ENCODE measurements around the gene RPL31.
"Not testable (repeated sequence)": the region's sequence is repeated elsewhere in the genome, so short reads cannot be mapped to it uniquely, and the experiment has no call there.

The RPL31 gene

GRCh38 chr2:101030866-101031554 is 28.9 kb downstream of the RPL31 start:
- FAIRE-seq, result no peak

GRCh38 chr2:101032084-101032776 is 30.1 kb downstream of the RPL31 start:
- no peak for FAIRE-seq

DNA sequence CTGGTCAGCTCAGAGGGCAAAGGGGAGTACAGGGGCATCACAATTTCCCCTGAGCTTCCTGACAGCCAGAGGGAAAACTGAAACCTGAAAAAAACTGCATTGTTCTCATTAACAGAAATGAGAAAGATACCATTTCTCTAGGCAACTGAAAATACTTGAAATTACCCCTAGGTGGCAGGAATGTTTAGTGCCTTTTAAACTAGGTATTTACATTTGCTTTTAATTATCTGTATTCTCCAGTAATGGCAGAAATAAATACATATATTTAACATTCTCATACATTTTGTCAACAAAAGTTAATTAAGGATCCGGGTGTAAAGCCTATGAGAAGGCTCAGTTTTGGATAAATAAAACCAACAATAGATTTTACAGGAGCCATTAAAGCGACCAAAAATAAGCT is 34.5 kb downstream of the RPL31 start:
- FAIRE-seq, result peak; percentile 31

GRCh38 chr2:101037161-101037755 is 35.2 kb downstream of the RPL31 start:
- no peak for FAIRE-seq

DNA sequence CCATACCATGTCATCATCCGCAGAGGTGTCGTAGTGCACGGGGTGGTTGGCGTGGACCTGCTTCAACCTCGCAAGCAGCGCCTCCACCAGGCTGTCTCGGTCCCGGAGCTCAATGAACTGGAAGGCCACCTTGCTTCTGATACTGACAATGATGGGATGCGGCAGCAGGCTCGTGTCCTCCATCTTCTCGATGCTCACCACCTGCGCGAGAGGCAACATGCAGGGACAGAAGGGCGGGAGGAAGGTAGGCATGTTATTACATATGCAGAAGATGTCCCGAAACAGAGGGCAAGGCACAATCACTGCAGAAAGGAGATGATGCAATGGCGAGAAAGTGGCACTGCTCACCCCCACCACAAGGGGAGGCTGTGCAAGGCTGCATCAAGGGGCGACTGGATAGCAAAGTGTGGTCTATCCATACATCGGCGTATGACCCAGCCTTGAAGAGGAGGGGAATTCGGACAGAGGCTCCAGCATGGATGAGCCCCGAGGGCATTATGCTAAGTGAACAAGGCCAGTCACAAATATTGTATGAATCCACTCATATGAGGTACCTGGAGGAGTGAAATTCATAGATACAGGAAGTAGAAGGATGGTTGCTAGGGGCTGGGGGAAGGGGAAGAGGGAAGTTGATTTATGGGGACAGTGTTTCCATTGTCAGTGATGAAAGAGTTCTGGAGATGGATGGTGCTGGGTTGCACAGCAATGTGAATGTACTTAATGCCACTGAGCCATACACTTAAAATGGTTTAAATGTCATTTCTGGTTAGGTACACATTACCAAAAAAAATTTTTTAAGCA is 36.6 kb downstream of the RPL31 start:
- no peak for FAIRE-seq

GRCh38 chr2:101040072-101040471 is 38.0 kb downstream of the RPL31 start:
- FAIRE-seq, result no peak

GRCh38 chr2:101040761-101041160 is 38.7 kb downstream of the RPL31 start:
- FAIRE-seq, result no peak

GRCh38 chr2:101041413-101041812 is 39.3 kb downstream of the RPL31 start:
- no peak for FAIRE-seq

DNA sequence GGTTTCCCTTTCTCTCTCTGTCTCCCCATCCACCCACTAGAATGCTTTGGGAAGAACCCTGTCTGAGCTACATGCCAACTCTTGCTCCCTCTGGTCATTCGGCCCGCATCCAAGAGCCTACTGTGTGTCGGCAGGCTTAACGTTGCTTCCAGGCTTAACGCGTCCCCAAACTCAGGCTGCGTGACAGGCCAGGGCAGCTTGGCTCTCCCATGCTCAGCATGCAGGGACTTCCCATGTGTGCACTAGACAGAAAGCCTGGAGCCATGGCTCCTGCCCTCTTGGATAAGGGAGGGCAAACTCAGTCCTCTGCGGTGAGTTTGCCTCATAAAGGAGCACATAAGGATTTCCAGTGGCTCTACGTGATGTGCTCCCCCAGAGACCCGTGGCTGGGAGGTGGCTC is 43.2 kb downstream of the RPL31 start:
- FAIRE-seq, result no peak

- no peak for FAIRE-seq
These were observed 45.1 kb downstream of the RPL31 start for GRCh38 chr2:101047075-101047766.

DNA sequence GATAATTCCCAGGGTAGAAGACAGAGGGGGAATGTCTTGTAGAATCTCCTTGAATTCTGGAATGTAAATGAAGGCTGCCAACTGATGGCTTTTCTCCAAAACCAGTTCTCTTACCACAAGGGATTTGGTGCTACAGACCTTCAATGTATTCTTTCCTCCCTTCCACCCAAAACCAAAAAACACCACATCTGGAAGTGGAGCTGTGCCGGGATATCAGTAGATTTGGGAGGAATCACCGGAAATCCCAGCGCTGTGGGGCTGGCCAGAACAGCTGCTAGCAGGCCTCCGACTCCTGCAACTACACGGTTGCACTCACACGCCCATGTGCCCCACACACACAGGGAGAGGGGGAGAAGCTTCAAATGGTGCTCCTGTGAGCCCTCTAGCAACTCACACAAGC is 45.7 kb downstream of the RPL31 start:
- FAIRE-seq, result no peak

GRCh38 chr2:101048756-101049155 is 46.7 kb downstream of the RPL31 start:
- FAIRE-seq, result no peak

DNA sequence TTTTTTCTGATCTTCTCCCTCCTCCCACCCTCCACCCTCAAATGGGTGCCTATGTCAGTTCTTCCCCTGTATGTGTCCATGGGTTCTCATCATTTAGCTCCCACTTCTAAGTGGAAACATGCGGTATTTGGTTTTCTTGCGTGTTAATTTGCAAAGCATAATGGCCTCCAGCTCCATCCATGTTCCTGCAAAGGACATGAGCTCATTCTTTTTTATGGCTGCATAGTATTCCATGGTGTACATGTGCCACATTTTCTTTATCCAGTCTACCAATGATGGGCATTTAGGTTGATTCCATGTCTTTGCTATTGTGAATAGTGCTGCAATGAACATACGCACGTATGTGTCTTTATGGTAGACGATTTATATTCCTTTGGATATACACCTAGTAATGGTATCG is 48.8 kb downstream of the RPL31 start:
- not testable (repeated sequence) for FAIRE-seq

- FAIRE-seq, result no peak
These were observed 50.1 kb downstream of the RPL31 start for GRCh38 chr2:101052147-101052546.

GRCh38 chr2:101053117-101053516 is 51.0 kb downstream of the RPL31 start:
- no peak for FAIRE-seq

Data from endometrium (tissue), 2 donors.